HG03571 (cell line): ENCODE data around the gene PRDM1.
"Not testable (repeated sequence)": the region's sequence is repeated elsewhere in the genome, so short reads cannot be mapped to it uniquely, and the experiment has no call there.

Source experiments
- ATAC-seq: cut with Tn5 transposase; IDR thresholded peaks from one replicate; pipeline ENCODE4 v1.9.1; 2021; ENCODE audit not compliant: unreplicated experiment

Gene PRDM1

DNA sequence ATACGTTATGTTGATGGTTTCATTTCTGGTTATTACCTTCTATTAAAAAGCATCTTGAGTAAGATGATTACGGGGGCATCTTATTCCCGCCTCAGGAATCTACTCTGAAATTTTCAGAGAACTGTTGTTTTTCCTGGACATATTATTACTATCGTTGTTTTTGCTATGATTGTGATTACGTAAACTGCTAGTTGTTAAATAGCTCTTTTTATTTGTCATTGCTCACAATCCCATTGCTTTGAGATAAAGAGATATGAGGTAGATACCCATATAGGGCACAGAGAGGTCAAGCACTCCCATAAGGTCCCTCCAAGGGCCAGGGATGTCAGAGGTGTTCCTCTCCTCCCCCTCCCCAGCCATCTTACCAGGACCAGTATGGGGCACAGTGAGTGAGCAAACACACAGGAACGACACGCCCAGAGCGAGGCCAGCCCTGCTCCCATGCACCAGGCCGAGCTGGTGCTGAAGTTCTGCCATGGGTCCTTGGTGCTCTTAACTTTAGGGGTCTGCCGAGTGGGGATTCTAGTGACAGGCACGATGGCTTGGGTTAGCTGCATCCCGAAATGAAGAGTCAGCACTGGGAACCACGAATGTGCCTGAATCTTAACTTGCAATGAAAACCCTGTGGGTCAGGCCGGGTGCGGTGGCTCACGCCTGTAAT is 49.9 kb downstream of the PRDM1 start:
- ATAC-seq = no peak

DNA sequence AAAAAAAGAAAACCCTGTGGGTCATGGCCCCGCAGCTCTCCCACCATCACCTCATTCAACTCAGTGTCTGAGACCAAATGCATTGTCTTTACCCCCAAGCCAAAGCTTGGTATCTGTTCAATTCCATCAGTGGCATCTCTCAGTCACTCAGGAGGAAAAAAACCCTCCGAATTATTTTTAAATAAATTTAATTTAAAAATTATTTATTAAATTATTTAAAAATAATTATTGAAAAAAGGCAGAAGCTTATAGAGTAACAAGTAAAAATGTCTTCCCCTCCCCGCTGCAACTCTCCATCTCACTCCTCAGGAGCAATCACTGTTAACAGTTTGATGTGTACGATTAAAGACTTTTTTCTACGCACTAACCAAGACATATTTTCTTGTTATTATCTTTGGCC is 50.7 kb downstream of the PRDM1 start:
- ATAC-seq = no peak

DNA sequence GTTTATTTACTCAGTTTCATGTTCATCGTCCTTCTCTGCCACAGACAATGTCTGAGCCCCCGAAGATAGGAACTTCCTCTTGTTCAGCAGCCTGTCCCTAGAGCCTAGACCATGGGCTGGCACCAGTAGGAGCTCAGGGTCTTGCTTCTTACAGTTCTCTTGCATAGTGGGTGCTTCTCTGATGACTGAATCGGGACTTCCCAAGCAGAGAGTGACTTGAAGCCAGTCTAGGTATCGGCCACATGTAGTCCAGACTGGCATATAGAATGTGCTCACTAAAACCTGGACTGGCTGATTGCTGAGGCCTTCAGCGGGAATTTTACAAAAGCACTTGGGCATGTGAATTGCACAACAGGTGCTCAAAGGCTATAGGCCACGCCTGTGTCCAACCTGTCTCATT is 52.0 kb downstream of the PRDM1 start:
- no peak for ATAC-seq

DNA sequence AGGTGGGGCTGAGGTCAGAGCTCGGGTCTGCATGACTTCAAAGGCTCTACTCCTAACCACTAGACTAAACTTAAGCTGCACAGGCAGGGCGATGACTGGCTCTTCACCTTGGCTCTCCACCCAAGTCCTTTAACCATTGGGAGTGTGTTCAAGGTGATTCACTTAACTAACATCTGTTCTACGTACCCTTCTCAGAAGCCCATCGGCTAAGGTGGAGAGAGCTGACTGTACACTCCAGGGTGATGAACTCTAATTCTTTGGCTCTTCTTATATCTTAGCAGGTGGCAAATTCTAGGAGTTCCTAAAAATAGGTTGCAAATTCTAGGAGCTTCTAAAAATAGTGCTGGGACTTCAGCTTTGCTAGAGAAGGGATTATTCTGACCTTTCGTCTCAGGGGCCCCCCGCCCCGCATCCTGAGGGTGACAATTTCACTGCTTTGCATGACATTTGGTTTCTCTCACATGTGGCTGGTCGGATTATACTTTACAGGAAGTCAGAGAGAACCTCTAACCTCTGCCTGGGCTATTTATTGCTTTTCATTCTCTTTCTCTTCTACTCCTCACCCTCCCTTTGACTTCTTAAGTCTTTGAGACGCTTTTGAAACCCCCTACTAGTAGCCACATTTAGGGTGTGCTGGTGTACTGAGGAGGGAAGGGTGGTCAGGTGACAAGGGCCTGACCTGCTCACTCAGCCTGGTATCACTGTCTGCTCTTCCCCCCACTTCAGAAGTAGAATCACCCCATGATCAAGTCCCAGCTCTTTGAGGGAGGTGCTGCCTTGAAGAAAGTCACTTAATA is 55.5 kb downstream of the PRDM1 start:
- ATAC-seq = peak; percentile 73

DNA sequence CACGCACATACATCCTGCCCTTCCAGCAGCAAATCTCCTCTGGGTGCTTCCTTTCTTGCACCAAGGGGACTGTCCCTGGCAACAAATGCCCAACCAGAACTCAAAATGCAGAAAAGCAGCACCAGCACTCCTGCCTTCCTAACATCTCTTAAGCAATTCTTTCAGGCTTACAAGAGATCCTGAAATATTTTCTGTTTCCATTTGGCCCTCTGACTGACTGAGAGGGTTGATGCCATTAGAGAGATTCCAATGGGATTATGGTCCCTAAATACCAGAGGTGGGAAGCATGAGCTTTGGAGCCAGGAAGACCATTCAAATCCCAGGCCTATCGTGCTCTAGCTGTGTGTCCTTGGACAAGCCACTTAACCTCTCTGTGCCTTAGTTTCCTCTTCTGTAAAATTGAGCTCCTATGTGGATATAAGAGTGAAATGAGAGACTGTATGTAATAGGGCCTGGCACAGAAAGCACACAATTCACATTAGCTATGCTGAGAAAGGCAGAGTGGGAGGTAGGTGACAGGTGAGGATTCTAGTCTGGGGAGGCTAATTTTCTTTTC is 56.8 kb downstream of the PRDM1 start:
- ATAC-seq = no peak

DNA sequence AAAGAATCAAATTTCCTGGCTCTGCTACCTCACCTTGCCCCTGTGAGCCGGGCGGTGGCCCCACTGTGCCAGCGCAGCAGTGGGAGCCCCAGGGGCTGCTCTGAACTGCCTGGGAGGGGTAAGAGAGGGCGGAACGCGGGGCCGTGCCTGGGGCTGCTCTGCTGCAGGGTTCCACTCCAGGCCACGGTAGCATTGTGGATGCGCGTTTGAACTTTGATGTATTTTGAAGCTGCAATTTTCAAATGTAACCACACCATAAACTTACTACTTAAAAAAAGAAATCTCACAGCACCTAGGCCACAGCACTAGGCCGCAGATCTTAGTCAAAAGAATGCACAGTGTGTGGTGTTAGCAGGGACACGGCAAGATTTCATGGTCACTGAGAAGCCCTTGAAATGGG is 57.5 kb downstream of the PRDM1 start:
- ATAC-seq = no peak

DNA sequence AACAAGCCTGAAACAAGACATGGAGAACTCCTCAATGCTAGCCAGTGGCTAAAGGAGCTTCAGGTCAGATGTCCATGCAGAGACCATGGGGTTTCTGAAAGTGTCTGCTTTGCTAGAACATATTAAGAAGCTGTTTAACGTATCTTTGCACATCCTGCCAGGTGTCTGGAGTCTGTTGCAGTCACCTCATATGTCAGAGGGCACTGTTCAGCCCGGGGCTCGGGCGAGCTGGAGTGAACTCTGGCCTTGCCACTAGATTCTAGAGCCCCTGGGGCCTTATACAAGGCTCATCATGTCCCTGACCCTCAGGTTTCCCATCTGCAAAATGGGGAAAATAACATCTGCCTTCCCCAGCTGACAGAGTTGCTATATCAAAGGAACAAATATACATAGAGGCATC is 59.0 kb downstream of the PRDM1 start:
- ATAC-seq = no peak

DNA sequence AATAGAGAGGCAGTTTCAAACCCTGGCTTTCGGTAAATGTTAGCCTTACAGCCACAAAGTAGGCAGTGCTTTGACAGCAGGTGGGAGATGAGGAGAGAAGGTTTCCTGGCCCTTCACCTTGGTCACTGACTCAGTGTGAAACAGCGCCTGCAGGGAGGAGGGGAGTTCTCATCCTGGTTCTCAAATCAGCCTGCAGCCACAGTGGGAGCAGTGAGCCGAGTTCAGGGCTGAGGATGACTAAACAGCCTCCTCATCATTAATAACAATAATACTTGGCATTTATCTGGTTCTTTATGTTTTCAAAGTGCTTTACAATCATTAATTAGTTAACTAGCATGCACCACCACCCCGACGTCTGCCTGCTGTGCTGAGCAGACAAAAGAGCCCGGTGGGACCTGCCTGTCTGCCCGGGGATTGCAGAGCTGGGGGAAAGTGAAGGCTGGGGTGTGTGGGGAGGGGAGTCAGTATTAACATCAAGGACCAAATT is 59.6 kb downstream of the PRDM1 start:
- no peak for ATAC-seq

DNA sequence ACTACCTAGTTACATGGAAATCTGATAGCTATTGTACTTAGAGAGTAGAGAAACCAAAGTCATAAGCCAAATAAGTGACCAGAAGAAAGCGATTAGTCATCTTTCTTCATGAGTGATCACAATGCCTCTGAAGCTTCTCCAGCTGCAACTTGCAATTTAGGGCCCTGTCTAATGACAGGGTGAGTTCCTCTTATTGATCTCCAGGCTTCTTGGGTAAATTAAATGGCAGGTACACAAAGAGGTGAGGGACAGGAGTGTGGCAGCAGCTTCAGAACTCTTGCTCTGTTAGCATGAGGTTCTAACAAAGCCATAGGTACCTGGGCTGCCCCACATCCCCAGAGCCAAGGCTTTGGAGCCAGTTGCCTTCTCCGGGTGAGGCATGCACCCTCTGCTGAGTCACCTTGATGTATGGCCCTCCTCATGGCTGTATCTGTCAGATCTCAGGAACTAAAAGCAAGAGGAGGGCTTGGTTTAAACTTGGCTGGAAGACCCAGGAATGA is 60.8 kb downstream of the PRDM1 start:
- peak; percentile 44 for ATAC-seq

DNA sequence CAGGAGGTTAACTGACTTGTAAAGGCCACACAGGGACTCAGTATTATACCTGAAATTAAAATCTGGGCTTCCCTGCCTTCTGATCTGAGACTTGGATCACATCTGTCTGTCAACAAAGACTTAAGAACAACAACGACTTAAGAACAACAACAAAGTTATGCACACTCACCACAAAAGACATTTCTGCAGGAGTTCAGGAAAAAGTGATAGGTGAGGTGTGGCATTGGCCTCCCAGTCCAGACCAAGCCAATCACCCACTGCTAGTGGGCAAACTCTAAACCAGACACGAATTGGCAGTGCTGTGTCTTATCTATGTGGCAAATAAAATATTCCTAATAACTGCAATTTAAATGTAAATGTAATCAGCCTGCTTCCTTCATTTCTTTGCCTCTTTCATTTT is 61.3 kb downstream of the PRDM1 start:
- ATAC-seq = no peak

DNA sequence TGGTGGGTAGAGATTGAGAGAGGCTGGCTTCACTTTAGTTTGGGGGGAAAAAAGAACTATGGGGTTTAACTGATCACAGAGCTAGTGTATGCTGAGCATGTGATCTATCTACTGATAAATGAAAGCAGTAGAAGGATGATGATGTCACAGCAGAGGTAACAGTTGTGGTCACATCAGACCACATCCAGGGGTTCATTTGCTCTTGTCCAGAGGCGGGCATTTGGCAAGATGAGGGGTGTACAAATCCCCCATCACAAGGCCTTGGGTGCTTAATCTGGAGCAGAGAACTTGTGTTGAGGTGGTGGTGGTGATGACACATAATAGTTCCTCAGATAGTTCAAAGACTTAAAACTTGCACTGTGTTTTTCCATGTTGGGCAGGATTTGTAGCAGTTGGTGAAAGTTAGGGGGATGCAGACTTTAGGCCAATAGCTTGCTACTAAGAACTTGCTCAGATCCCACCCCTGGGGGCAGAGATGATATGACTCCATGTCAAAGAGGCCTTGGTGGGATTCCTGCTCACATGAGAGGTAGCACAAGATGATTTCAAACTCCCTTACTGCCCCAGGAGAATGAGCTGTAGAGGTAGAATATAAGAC is 63.4 kb downstream of the PRDM1 start:
- no peak for ATAC-seq

DNA sequence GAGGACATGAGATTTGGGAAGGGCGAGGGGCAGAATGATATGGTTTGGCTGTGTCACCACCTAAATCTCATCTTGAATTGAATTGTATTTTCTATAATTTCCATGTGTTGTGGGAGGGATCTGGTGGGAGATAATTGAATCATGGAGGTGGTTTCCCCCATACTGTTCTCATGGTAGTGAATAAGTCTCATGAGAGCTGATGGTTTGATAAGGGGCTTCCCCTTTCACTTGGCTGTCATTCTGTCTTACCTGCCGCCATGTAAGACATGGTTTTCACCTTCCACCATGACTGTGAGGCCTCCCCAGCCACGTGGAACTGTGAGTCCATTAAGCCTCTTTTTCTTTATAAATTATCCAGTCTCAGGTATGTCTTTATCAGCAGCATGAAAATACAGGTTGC is 66.3 kb downstream of the PRDM1 start:
- ATAC-seq = not testable (repeated sequence)

DNA sequence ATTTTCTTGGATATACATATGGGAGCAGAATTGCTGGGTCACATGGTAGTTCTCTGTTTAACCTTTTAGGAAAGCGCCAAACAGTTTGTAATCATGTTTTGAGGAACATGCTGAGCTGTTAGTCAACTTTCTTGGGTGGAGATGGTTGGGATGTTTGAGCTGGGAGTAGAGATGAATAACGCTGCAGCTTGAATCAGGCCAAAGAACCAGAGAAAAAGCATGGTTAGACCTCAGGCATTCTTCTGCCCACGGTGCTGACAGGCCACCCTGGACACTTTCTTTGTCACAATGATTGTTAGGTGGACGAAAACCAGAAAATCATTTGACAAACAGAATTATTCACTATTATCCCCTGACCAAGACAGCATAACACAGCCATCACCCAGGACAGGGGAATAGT is 66.8 kb downstream of the PRDM1 start:
- no peak for ATAC-seq

DNA sequence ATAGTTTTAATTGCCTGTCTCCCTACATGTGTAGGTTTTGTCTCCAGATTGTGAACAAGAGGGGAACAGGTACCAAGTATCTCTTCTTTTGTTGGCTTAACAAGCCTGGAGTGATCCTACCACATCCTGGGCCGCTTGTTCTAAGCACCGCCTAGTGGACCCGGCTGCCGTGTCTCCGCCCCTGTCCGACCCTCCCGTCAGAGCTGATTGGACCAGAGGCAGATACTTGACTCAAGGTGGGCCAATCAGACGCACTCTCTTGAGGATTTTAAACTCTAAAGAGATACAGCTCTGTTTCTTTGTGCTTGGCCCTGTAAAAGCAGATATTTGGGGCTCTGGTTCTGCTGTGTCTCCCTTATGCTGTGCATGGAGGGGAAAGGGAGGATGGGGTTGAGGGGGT is 68.2 kb downstream of the PRDM1 start:
- no peak for ATAC-seq

DNA sequence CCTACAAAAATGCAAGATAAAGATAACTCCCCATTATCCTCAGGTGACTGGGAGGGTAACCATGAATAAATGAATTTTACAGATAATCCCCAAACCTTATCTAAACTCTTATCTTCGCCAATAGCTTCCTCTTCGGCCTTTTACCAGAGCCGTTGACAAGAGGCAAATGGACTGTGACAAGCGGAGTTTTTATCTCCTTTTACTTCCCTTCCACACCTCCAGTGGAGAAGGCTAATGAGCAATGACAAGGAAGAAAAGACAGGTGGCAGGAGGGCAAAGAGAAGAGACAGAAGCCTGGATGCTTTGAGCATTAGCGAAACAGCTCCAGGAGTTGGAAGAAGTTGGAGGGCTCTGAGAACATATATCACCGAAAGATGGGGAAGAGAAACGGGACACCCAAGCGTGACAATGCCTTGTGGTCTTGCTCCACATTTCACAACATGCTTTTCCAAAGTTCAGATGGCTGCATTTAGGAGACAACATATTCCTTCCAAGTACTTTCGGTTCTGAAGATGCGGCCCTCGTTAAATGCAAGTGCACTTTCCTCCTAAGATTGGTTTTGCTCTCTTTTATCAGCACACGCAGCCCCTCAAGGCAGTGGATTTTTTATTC is 69.2 kb downstream of the PRDM1 start:
- ATAC-seq = no peak

DNA sequence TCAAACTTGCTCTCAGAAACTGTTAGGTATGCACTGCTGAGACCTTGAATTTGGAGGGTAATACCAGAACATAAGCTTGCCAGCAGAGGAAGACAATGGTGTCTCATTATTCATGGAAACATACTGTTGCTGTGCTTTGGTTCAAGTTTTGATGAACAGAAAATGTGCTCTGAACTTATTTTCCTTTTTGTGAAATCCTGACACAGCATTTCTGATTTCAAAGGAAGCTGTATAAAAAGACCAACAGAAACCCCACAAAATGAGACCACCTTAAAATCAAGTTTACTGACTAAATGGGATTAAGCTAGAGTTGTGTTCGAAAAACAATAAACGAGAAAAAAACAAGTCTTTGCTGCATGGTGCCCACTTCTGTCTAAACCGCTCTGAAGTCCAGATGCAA is 70.3 kb downstream of the PRDM1 start:
- no peak for ATAC-seq

DNA sequence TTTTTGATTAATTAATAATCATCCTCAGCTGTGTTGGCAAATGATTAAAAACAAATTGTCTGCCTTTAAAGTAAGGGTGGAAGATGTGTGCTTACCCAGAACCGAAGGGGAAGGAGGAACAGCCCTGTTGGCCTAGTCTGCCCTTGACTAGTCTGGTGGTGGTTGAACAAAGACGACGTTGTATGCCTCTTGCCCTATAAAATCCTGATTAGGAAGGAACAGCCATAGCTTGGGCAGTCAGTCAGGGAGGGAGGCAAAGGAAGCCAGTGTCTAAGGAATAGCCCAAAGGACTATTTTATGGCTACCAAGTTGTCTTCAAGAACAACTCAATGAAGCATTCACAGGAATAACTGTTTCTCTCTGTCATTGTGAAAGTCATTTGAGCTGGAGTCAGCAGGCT is 70.7 kb downstream of the PRDM1 start:
- ATAC-seq = no peak

DNA sequence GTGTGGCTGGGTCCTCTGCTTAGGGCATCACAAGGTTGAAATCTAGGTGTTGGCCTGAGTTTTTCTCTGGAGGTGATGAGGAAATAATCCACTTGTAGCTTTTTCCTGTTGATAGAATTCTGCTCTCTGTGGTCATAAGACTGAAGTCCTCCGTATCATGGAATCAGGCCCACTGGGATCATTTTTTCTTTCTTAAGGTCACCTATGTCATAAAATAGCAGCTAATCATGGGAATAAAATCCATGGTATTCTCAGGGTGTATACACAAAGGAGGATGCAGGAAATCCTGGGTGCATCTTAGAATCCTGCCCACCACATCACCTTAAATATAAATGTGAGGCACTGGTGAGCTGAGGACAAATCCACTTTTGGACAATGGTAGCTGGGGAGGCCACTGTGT is 72.7 kb downstream of the PRDM1 start:
- no peak for ATAC-seq
